Breast epithelium (tissue), 3 donors: ENCODE measurements around the gene PLPPR5.

ENCODE experiments used
- CTCF ChIP-seq, 3 donors: fragments of 450-650 bp; IDR thresholded peaks; one replicate each; pipeline ENCODE4 v1.5.1; 2016 to 2017; ENCODE audit warnings: antibody characterized with exemption in 3 of 3, mild to moderate bottlenecking in 3 of 3, moderate library complexity in 3 of 3
- POLR2A ChIP-seq: fragments of 450-650 bp; IDR thresholded peaks from one replicate; pipeline ENCODE4 v1.6.1; 2016; ENCODE audit warnings: antibody characterized with exemption, mild to moderate bottlenecking, moderate library complexity
- POLR2AphosphoS5 ChIP-seq, 3 donors: sonication (generic); formaldehyde crosslinking; IDR thresholded peaks; one replicate each; pipeline ENCODE4 v1.6.1; 2017; ENCODE audit warnings: antibody characterized with exemption in 3 of 3

DNA sequence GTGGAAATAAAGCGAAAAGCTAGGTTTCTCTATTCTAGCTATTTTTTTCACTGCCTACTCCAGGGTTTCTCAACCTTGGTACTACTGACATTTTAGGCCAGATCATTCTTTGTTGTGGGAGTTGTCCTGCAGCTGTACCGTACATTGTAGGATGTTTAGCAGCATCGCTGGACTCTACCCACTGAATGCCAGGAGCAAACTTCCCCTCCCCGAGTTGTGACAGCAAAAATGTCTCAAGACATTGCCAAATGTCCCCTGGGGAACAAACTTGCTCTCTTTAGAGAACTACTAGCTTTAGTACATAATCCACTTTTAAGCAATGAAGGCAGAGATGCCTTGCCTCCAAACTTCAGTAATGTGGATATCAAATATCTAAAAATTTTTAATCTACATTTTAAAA lies 122.8 kb downstream of the PLPPR5 start:
- TF ChIP-seq CTCF (IDR thresholded peaks at IDR 0.05) (no peak), POLR2AphosphoS5 (IDR thresholded peaks at IDR 0.05) (no peak), POLR2A (no peak)
